HFFc6 (cell line): ENCODE measurements around the gene CYP2F1. TPM values are rescaled to one million over a fixed set of nuclear protein-coding genes. Genes with fewer than 3 reads are reported as not detected.
"Not testable (repeated sequence)": the region's sequence is repeated elsewhere in the genome, so short reads cannot be mapped to it uniquely, and the experiment has no call there.

Experiments
- DNase-seq: peaks from one replicate; pipeline ENCODE4 v3.0.0-alpha.2; 2018
- H3K27ac Mint-ChIP-seq: 2 replicates; pipeline ENCODE4 v1.8.0; 2020; ENCODE audit warnings: mild to moderate bottlenecking, mixed read lengths
- H3K27me3 Mint-ChIP-seq: 2 replicates; pipeline ENCODE4 v1.8.0; 2021; ENCODE audit warnings: mild to moderate bottlenecking, moderate library complexity, mixed read lengths; ENCODE audit not compliant: insufficient read depth
- H3K36me3 Mint-ChIP-seq: 2 replicates; pipeline ENCODE4 v1.8.0; 2021; ENCODE audit warnings: low read depth, mixed read lengths
- H3K4me1 Mint-ChIP-seq: 2 replicates; pipeline ENCODE4 v1.8.0; 2020; ENCODE audit warnings: low read depth, mixed read lengths
- H3K4me3 Mint-ChIP-seq: 2 replicates; pipeline ENCODE4 v1.8.0; 2020; ENCODE audit warnings: mild to moderate bottlenecking, moderate library complexity, mixed read lengths
- H3K9me3 Mint-ChIP-seq: 2 replicates; pipeline ENCODE4 v1.8.0; 2020; ENCODE audit warnings: mild to moderate bottlenecking, mixed read lengths
- CTCF ChIP-seq: fragments of 200-600 bp; sonication (generic); IDR thresholded peaks from 2 replicates; pipeline ENCODE4 v1.5.0; 2021; ENCODE audit warnings: antibody characterized with exemption, mild to moderate bottlenecking
- total RNA-seq, 6 experiments: library from RNA; stranded (reverse); fragmentation: NEBNext Ultra II Directional; extraction: Animal tissue kit (Norgen Biotek cat#: 25700); gene quantifications; 2 replicates in 1 of 6; 3 replicates in 5 of 6; pipeline ENCODE4 v1.2.3, GENCODE V29; 2021

CYP2F1 gene
- total RNA-seq, 6 experiments from 2014 or later, result not detected

- H3K9me3 Mint-ChIP-seq, result no peaks in the 10 kb centered on the region
- no peaks in the 10 kb centered on the region for H3K36me3 Mint-ChIP-seq
- no peak overlapping the region for H3K27ac Mint-ChIP-seq
- TF ChIP-seq CTCF, result no peak
- peaks cover 11% of the 10 kb centered on the region for H3K27me3 Mint-ChIP-seq
- DNase-seq, result no peak
- no peaks in the 10 kb centered on the region for H3K4me1 Mint-ChIP-seq
- no peak overlapping the region for H3K4me3 Mint-ChIP-seq
Measured at GRCh38 chr19:41149831-41150230, 35.6 kb downstream of the CYP2F1 start.

DNA sequence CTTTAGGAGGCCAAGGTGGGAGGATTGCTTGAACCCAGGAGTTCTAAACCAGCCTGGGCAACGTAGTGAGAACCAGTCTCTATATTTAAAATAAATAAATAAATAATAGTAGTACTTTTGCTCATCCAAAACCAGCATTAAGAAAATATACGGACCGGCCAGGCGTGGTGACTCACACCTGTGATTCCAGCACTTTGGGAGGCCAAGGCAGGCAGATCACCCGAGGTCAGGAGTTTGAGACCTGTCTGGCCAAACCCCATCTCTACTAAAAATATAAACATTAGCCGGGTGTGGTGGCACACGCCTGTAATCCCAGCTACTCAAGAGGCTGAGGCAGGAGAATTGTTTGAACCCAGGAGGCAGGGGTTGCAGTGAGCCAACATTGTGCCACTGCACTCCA is 36.8 kb downstream of the CYP2F1 start:
- H3K4me3 Mint-ChIP-seq, H3K9me3 Mint-ChIP-seq, H3K27ac Mint-ChIP-seq, DNase-seq, H3K36me3 Mint-ChIP-seq, H3K4me1 Mint-ChIP-seq: not testable (repeated sequence)
- peaks cover 11% of the 10 kb centered on the region; the same call in 1 of the 2 replicates for H3K27me3 Mint-ChIP-seq

DNA sequence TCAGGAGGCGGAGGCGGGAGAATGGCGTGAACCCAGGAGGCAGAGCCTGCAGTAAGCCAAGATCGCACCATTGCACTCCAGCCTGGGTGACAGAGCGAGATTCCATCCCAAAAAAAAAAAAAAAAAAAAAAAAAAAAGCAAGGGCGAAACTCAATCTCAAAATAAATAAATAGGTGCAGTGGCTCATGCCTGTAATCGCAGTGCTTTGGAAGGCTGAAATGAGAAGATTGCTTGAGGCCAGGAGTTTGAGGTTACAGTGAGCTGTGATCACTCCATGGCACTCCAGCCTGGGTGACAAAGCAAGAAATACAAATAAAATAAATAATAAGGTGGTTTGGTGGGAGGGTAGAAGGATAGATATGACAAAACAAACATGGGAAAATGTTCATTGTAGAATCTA is 39.8 kb downstream of the CYP2F1 start:
- no peak for DNase-seq
- TF ChIP-seq CTCF, result no peak
- no peaks in the 10 kb centered on the region for H3K36me3 Mint-ChIP-seq
- no peaks in the 10 kb centered on the region for H3K4me1 Mint-ChIP-seq
- H3K9me3 Mint-ChIP-seq, result no peaks in the 10 kb centered on the region
- H3K4me3 Mint-ChIP-seq, result no peak overlapping the region
- H3K27ac Mint-ChIP-seq, result no peak overlapping the region
- peaks cover 2% of the 10 kb centered on the region; the same call in 1 of the 2 replicates for H3K27me3 Mint-ChIP-seq

- no peaks in the 10 kb centered on the region for H3K9me3 Mint-ChIP-seq
- H3K36me3 Mint-ChIP-seq, result no peaks in the 10 kb centered on the region
- no peak overlapping the region for H3K4me3 Mint-ChIP-seq
- no peaks in the 10 kb centered on the region for H3K4me1 Mint-ChIP-seq
- TF ChIP-seq CTCF, result peak; percentile 59
- H3K27ac Mint-ChIP-seq, result no peak overlapping the region
- H3K27me3 Mint-ChIP-seq, result peaks cover 2% of the 10 kb centered on the region; the same call in 1 of the 2 replicates
- no peak for DNase-seq
Measured at GRCh38 chr19:41156207-41156606, 42.0 kb downstream of the CYP2F1 start.

GRCh38 chr19:41159881-41160280 is 45.6 kb downstream of the CYP2F1 start:
- Mint-ChIP-seq H3K36me3 (no peaks in the 10 kb centered on the region), H3K27ac (no peak overlapping the region)
- DNase-seq, result no peak

DNA sequence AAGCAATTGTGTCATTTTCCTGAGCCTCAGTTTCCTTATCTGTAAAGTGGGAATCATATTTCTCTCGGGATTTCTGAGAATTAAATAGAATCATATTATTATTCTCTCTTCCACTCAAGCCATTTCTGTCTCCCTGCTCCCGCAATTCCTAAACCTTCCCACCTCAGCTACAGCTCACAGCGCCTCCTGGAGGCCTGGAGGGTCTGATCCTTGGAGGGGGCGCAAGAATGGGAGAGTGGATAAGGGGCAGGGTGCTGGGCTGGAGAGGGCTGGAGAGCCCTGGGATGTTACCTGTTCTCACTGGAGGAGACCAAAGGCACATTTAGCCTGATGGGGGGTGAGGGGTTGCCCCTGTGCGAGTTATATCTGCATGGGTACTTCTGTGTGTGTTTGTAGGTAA is 47.7 kb downstream of the CYP2F1 start:
- TF ChIP-seq CTCF, result peak; percentile 47
- Mint-ChIP-seq H3K27ac (no peak overlapping the region), H3K27me3 (peaks cover 4% of the 10 kb centered on the region), H3K4me1 (no peaks in the 10 kb centered on the region), H3K36me3 (no peaks in the 10 kb centered on the region), H3K4me3 (no peak overlapping the region), H3K9me3 (no peaks in the 10 kb centered on the region)
- no peak for DNase-seq

More at GRCh38 chr19:41159881-41160280, 45.6 kb downstream of the CYP2F1 start:
- no peak overlapping the region for H3K4me3 Mint-ChIP-seq
- no peaks in the 10 kb centered on the region for H3K4me1 Mint-ChIP-seq
- H3K9me3 Mint-ChIP-seq, result no peaks in the 10 kb centered on the region
- TF ChIP-seq CTCF, result no peak
- peaks cover 4% of the 10 kb centered on the region for H3K27me3 Mint-ChIP-seq
